SK-N-SH treated with all-trans-retinoic acid at 6 μM for 48 hours (cell line): ENCODE measurements around the gene ZMYND8.

Source experiments
- ATAC-seq: fragments of 200-7000 bp; cut with Tn5 transposase; 3 replicates; pipeline ENCODE4 v1.9.1; 2020; ENCODE audit warnings: mild to moderate bottlenecking, moderate library complexity
- ARNTL ChIP-seq: fragments of 450-650 bp; formaldehyde crosslinking; IDR thresholded peaks from 2 replicates; pipeline ENCODE4 v1.5.0; 2020; ENCODE audit warnings: low read depth, mild to moderate bottlenecking, moderate library complexity, borderline replicate concordance
- BACH2 ChIP-seq: fragments of 250-450 bp; sonication (Bioruptor Pico); IDR thresholded peaks from 2 replicates; pipeline ENCODE4 v1.9.0; 2021; ENCODE audit warnings: mild to moderate bottlenecking, borderline replicate concordance
- CSDC2 ChIP-seq: fragments of 250-450 bp; sonication (Bioruptor Pico); IDR thresholded peaks from 2 replicates; pipeline ENCODE4 v1.5.0; 2020; ENCODE audit warnings: mild to moderate bottlenecking, moderate library complexity
- ESRRG ChIP-seq: fragments of 250-450 bp; sonication (Bioruptor Pico); IDR thresholded peaks from 2 replicates; pipeline ENCODE4 v1.6.1; 2021; ENCODE audit warnings: mild to moderate bottlenecking
- GLIS3 ChIP-seq: fragments of 250-450 bp; sonication (Bioruptor Pico); IDR thresholded peaks from 2 replicates; pipeline ENCODE4 v1.5.0; 2020; ENCODE audit warnings: mild to moderate bottlenecking, moderate library complexity
- ISL1 ChIP-seq: fragments of 250-450 bp; sonication (Bioruptor Pico); IDR thresholded peaks from 2 replicates; pipeline ENCODE4 v2.1.2; 2022; ENCODE audit warnings: mild to moderate bottlenecking, moderate library complexity
- OSR1 ChIP-seq: fragments of 250-450 bp; sonication (Bioruptor Pico); IDR thresholded peaks from 2 replicates; pipeline ENCODE4 v1.8.0; 2022; ENCODE audit warnings: moderate library complexity, mild to moderate bottlenecking, inconsistent platforms
- PATZ1 ChIP-seq: fragments of 250-450 bp; sonication (Bioruptor Pico); IDR thresholded peaks from 2 replicates; pipeline ENCODE4 v1.8.0; 2020; ENCODE audit warnings: mild to moderate bottlenecking, moderate library complexity, borderline replicate concordance
- POU6F1 ChIP-seq: fragments of 250-450 bp; sonication (Bioruptor Pico); IDR thresholded peaks from 2 replicates; pipeline ENCODE4 v1.8.0; 2021; ENCODE audit warnings: low read depth, mild to moderate bottlenecking, moderate library complexity, borderline replicate concordance
- RARB ChIP-seq: fragments of 250-450 bp; sonication (Bioruptor Pico); IDR thresholded peaks from 2 replicates; pipeline ENCODE4 v1.8.0; 2021; ENCODE audit warnings: mild to moderate bottlenecking, moderate library complexity
- SNAI2 ChIP-seq: fragments of 250-450 bp; sonication (Bioruptor Pico); IDR thresholded peaks from 2 replicates; pipeline ENCODE4 v1.5.0; 2020; ENCODE audit warnings: mild to moderate bottlenecking, moderate library complexity
- TOX ChIP-seq: fragments of 250-450 bp; sonication (Bioruptor Pico); IDR thresholded peaks from 2 replicates; pipeline ENCODE4 v1.8.0; 2021; ENCODE audit warnings: mild to moderate bottlenecking, moderate library complexity, borderline replicate concordance
- TSHZ2 ChIP-seq: fragments of 250-450 bp; sonication (Bioruptor Pico); IDR thresholded peaks from 2 replicates; pipeline ENCODE4 v1.5.0; 2020; ENCODE audit warnings: mild to moderate bottlenecking, moderate library complexity
- ZC3H10 ChIP-seq: fragments of 250-450 bp; sonication (Bioruptor Pico); IDR thresholded peaks from 2 replicates; pipeline ENCODE4 v1.5.1; 2021; ENCODE audit warnings: mild to moderate bottlenecking, moderate library complexity
- ZFP3 ChIP-seq: fragments of 250-450 bp; sonication (Bioruptor Pico); IDR thresholded peaks from 2 replicates; pipeline ENCODE4 v1.5.0; 2020; ENCODE audit warnings: mild to moderate bottlenecking, moderate library complexity
- ZFP30 ChIP-seq: fragments of 450-650 bp; formaldehyde crosslinking; IDR thresholded peaks from 2 replicates; pipeline ENCODE4 v1.5.0; 2022; ENCODE audit warnings: mild to moderate bottlenecking, moderate library complexity
- ZNF565 ChIP-seq: fragments of 450-650 bp; formaldehyde crosslinking; conservative IDR thresholded peaks from 2 replicates; pipeline ENCODE4 v1.5.0; 2020; ENCODE audit warnings: low read depth, mild to moderate bottlenecking, moderate library complexity
- ZNF8 ChIP-seq: fragments of 450-650 bp; formaldehyde crosslinking; IDR thresholded peaks from 2 replicates; pipeline ENCODE4 v1.5.0; 2020; ENCODE audit warnings: mild to moderate bottlenecking, moderate library complexity
- TF ChIP-seq, protein P1 (sequence below): fragments of 250-450 bp; sonication (Bioruptor Pico); IDR thresholded peaks from 2 replicates; pipeline ENCODE4 v1.5.1; 2021; ENCODE audit warnings: mild to moderate bottlenecking, moderate library complexity
- TF ChIP-seq, protein P2 (sequence below): fragments of 250-450 bp; sonication (Bioruptor Pico); IDR thresholded peaks from 2 replicates; pipeline ENCODE4 v1.5.1; 2020; ENCODE audit warnings: low read depth, mild to moderate bottlenecking, moderate library complexity

Gene ZMYND8

DNA sequence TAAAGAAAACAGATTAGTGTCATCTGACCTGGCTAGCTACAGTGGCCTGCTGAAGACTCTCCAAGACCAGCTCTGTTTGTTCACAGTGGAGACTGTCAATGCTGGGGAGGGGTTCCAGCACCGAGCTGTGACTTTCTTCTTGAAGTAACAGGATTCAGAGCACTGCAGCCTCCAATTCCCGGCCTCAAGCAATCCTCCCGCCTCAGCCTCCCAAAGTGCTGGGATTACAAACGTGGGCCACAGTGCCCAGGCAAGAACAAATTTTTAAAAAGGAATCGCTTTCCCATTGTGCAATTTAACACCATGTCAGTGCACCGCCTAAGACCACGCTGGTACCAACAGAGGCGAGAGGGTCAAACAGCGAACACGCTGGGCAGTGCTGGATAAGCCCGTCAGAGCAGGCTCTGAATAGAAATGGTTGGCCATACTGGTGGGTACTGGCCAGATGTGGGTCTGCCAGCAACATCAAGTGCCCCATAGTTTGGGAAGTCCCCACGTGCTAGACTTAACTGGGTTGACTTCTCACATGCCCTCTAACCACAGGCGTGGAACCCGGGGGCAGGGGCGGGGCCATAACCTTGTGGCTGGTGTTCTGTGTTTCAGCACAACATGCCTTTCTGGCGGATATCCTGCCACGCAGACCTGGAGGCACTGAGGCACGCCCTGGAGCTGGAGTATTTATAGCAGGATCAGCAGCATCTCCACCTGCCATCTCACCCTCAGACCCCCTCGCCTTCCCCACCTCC is 168.9 kb downstream of the ZMYND8 start:
- TF ChIP-seq ISL1 = no peak
- TF ChIP-seq TSHZ2 (CRISPR knock-in tag) = no peak
- no peak for TF ChIP-seq ESRRG (CRISPR knock-in tag)
- TF ChIP-seq ZNF8 (CRISPR knock-in tag) = no peak
- TF ChIP-seq PATZ1 (CRISPR knock-in tag) = no peak
- no peak for TF ChIP-seq ARNTL (CRISPR knock-in tag)
- no peak for TF ChIP-seq ZFP3 (CRISPR knock-in tag)
- TF ChIP-seq CSDC2 (CRISPR knock-in tag) = no peak
- TF ChIP-seq SNAI2 (CRISPR knock-in tag) = no peak
- TF ChIP-seq ZFP30 = no peak
- no peak for TF ChIP-seq TOX (CRISPR knock-in tag)
- no peak for TF ChIP-seq BACH2 (CRISPR knock-in tag)
- TF ChIP-seq OSR1 = no peak
- TF ChIP-seq RARB = no peak
- TF ChIP-seq, protein P1, sequence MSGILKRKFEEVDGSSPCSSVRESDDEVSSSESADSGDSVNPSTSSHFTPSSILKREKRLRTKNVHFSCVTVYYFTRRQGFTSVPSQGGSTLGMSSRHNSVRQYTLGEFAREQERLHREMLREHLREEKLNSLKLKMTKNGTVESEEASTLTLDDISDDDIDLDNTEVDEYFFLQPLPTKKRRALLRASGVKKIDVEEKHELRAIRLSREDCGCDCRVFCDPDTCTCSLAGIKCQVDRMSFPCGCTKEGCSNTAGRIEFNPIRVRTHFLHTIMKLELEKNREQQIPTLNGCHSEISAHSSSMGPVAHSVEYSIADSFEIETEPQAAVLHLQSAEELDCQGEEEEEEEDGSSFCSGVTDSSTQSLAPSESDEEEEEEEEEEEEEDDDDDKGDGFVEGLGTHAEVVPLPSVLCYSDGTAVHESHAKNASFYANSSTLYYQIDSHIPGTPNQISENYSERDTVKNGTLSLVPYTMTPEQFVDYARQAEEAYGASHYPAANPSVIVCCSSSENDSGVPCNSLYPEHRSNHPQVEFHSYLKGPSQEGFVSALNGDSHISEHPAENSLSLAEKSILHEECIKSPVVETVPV (CRISPR knock-in tag) = no peak
- TF ChIP-seq ZNF565 (CRISPR knock-in tag) = no peak
- no peak for TF ChIP-seq GLIS3 (CRISPR knock-in tag)
- TF ChIP-seq ZC3H10 (CRISPR knock-in tag) = no peak
- TF ChIP-seq, protein P2, sequence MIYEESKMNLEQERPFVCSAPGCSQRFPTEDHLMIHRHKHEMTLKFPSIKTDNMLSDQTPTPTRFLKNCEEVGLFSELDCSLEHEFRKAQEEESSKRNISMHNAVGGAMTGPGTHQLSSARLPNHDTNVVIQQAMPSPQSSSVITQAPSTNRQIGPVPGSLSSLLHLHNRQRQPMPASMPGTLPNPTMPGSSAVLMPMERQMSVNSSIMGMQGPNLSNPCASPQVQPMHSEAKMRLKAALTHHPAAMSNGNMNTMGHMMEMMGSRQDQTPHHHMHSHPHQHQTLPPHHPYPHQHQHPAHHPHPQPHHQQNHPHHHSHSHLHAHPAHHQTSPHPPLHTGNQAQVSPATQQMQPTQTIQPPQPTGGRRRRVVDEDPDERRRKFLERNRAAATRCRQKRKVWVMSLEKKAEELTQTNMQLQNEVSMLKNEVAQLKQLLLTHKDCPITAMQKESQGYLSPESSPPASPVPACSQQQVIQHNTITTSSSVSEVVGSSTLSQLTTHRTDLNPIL (CRISPR knock-in tag) = no peak
- TF ChIP-seq POU6F1 (CRISPR knock-in tag) = no peak
- ATAC-seq = no peak

GRCh38 chr20:47183367-47183766 is 173.1 kb downstream of the ZMYND8 start:
- no peak for TF ChIP-seq ESRRG (CRISPR knock-in tag)
- no peak for TF ChIP-seq ZNF8 (CRISPR knock-in tag)
- TF ChIP-seq ISL1 = no peak
- no peak for TF ChIP-seq ZFP30
- TF ChIP-seq GLIS3 (CRISPR knock-in tag) = no peak
- no peak for TF ChIP-seq ZFP3 (CRISPR knock-in tag)
- no peak for TF ChIP-seq POU6F1 (CRISPR knock-in tag)
- TF ChIP-seq, all 23 proteins: peak for 0
- no peak for ATAC-seq
